Stimulated activated CD8-positive, alpha-beta memory T cell treated with anti-CD3 and anti-CD28 coated beads, Interleukin-12 subunit alpha, Interleukin-12 subunit beta, amount 100 ng/mL, for 24 hours (primary cell): Measurements from ENCODE around the gene SULT2B1.
"Not testable (repeated sequence)": the region's sequence is repeated elsewhere in the genome, so short reads cannot be mapped to it uniquely, and the experiment has no call there.

Source experiments
- DNase-seq: peaks from one replicate; pipeline ENCODE4 v3.0.0-alpha.2; 2020; ENCODE audit errors: extremely low read depth

The SULT2B1 gene

DNA sequence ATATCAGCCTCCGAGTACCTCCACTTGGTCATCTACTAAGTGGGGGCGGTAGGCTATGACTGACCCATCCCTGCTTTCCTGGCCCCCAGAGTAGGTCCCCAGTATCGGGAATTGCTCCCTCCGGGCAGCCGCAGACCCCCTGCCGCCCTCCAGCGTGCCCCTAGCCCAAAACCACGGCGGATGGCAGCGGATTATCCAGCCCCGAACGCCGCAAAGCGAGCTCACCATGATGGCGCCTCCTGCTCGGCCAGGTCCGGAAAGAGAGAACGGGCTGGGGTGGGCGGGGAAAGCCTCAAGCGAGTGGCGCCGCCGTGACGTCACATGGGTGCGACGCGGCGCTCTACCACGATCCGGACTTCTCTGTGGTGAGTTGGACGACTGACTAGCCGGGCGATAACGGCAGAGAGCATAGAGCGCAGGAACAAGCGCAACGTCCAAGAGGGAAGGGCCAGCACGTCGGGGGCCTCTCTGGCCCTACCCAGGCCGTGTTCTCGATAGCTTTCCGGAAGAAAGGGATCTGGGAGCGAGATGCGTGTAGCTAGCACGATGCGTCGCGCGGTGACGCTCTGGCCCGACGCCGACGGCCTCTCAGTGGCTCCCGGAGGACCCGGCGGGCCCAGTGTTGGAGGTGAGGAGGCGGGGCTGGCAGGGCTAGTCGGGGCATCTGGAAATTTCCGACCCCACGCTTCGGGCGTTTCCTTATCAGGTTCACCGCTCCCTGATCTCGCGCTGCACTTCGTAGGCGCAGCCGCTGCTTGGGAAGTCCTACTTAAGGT, 67.1 kb downstream of the SULT2B1 start, which contains the start of the genes RPL18 and SPHK2:
Gene RPL18 (minus strand): TSS at position 263 of the 776 bp plus-strand sequence. CDS start 35 bp downstream, at position 228.
Gene SPHK2 (plus strand): TSS at position 591 of the 776 bp plus-strand sequence. CDS start 1,009 bp downstream, outside the sequence.
- DNase-seq = peak; percentile 93

DNA sequence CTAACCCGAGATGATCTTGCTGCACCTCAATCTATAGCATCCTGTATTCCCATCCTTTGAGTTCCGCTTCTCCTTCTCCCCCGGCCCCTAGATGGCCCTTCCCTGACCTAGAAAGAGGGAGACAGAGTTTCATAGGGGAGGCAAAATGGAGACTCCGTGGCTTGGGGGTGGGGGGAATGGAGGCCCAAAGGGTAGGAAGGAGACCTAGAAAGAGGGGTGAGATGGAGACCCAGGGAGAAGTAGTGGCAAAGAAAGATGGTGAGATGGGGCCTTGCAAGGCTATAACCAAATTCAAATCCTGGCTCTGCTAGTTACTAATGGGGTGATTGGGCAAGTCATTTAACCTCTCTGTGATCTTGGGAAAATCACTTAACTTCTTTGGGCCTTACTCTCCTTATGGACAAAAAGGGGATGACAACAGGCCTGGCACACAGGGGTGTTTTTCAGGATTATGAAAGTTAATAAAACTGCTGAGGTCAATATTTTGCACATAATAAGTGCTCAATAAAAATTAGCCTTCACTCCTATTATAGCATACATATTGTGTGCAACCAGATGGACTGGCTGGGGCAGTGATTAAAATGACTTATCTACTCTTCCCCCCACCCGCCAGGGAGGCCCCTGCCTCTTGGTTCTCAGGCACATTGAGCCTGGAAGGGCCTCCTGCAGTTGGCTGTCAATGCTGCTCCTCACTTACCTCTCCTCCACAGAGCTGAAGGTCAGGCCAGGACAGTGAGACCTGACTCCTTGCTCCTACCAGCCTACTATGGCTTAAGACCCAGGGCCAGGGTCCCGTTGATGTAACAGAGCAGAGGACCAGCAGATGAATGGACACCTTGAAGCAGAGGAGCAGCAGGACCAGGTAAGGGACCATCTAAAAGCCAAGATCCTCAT, 68.0 kb downstream of the SULT2B1 start:
- DNase-seq = no peak

DNA sequence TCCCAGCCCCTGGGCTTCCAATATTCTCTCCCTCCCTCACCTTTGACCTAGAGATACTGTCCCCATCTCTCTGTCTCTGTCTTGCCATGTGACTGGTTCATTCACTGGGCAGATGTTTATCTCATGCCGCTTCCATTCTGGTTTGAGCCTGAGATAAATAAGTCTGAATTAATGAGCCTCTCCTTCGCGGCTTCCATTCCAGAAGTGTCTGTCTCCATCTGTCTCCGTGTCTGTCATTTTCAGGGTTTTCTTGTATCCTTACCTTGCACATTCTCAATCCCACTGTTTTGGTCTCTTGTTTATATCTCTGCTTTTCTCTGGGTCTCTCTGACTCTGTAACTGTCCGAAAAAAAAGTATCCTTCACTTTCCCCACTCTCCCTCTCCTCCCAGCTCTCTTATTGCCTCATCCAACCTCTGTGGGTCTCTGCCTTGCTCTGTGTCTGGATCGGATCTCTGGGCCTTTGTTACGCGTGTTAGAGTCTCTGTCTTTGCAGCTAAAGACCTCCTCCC, 71.6 kb downstream of the SULT2B1 start:
- no peak for DNase-seq

DNA sequence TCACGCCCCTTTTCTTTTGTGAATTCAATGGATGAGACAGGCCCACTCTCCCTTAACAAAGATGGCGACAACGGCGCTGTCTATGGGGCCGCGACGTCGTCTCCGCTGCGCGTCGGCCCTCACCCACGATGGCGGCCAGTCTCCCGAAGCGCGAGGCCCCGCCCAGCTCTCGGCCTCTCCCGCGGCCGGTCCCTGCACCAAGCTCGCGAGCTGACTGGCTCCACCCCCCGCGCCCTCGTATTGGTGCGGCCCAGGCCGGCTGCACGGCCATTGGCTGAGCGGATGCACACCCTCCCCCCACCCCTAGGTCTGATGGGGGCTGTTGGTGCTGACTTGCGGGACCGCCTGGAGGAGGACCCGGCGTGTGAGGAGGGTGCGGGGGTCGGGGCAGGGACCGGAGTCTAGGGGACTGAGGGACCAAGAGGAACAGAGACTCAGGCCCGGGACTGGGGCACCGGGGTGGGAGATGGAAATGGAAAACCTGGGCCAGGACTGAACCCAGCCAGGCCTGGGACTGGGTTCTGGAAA, 72.2 kb downstream of the SULT2B1 start:
- peak; percentile 99 for DNase-seq

DNA sequence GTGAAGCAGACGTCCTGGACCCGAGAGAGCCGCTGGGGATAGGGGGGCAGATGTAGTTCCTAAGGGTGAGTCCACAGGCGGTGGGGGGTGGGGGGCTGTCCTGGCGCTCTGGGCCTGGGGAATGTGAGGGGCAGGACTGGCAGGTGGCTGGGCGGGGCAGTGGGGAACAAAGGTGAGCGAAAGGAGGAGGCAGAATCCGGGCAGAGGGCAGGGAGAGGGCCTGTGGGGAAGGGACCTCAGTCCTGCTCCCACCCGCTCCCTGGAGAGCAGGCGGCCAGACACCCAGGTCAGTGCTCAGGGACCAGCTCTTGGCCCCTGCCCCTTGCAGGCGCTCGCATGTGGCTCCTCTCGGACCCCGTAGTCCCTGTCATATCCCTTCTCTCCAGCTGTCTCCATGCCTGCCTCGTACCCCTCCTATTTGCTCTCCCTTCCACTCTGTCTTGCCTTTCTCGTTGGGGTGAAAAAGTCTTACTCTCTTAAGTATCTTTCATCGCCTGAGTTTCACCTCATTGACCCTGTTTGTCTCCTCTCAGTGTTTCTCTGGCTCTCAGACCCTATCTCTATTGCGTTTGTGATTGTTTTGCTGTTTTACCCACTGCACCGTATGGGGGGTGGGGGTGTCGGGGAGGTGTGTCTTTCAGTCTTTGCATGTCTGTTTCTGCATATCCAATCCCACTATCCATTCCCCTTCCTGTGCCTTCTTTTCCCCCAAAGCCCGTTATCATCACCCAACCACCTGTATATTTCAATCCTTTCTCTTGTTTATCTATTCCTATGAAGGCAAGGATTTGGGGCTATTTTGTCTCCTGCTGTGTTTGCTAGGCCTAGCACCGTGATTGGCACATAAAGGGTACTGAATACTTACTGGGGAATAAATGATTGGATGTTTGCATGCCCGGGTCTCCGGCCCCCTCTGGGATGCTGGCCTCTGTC, 73.1 kb downstream of the SULT2B1 start:
- DNase-seq = no peak

DNA sequence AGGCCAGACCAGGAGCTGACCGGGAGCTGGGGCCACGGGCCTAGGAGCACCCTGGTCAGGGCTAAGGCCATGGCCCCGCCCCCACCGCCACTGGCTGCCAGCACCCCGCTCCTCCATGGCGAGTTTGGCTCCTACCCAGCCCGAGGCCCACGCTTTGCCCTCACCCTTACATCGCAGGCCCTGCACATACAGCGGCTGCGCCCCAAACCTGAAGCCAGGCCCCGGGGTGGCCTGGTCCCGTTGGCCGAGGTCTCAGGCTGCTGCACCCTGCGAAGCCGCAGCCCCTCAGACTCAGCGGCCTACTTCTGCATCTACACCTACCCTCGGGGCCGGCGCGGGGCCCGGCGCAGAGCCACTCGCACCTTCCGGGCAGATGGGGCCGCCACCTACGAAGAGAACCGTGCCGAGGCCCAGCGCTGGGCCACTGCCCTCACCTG, 73.9 kb downstream of the SULT2B1 start:
- DNase-seq = no peak

DNA sequence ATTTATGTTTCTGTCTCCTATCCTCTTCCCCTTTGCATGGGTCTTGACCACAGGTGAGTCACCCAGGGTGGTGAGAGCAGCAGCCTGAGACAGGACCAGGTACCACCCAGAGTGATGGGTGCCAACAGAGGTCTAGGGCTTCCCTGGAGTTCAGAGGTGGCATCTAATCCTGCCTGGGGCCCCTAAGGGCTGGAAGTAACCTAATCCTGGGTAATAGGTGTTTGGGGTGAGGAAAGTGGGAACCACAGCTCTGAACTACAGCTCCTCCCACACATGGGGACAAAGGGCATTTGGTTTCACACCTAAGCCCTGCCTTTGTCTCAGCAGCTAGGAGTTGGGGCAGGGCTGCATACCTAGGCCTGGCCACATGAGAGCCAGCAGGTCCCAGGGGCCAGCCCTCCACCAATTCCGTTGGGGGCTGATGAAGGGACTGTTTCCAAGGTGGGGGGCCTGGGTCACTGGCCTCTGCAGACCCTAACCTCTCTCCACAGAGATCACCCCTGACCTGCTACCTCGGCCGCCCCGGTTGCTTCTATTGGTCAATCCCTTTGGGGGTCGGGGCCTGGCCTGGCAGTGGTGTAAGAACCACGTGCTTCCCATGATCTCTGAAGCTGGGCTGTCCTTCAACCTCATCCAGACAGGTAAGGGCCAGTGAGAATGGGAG, 75.4 kb downstream of the SULT2B1 start:
- DNase-seq = no peak

DNA sequence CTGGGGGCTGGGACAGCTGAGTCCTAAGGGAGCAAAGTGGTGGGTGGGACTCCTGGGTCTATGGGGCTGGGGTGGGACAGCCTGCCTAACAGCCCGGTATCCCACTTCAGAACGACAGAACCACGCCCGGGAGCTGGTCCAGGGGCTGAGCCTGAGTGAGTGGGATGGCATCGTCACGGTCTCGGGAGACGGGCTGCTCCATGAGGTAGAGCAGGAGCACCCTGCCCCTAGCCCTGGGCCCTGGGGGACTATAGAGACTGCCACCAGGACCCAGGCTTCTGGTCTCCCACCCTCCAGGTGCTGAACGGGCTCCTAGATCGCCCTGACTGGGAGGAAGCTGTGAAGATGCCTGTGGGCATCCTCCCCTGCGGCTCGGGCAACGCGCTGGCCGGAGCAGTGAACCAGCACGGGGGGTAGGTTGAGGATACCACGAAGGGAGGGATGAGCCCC, 75.9 kb downstream of the SULT2B1 start:
- DNase-seq = no peak

DNA sequence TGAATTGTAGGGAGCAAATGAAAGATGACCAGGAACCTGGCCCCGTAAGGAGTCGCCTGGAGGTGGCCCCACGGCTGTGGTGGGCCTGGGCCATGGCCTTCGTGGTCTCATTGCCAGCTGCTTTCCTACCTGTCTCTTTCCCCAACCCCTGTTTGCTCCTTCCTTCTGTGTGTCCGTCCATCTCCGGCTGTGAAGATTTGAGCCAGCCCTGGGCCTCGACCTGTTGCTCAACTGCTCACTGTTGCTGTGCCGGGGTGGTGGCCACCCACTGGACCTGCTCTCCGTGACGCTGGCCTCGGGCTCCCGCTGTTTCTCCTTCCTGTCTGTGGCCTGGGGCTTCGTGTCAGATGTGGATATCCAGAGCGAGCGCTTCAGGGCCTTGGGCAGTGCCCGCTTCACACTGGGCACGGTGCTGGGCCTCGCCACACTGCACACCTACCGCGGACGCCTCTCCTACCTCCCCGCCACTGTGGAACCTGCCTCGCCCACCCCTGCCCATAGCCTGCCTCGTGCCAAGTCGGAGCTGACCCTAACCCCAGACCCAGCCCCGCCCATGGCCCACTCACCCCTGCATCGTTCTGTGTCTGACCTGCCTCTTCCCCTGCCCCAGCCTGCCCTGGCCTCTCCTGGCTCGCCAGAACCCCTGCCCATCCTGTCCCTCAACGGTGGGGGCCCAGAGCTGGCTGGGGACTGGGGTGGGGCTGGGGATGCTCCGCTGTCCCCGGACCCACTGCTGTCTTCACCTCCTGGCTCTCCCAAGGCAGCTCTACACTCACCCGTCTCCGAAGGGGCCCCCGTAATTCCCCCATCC, 76.7 kb downstream of the SULT2B1 start:
- no peak for DNase-seq

DNA sequence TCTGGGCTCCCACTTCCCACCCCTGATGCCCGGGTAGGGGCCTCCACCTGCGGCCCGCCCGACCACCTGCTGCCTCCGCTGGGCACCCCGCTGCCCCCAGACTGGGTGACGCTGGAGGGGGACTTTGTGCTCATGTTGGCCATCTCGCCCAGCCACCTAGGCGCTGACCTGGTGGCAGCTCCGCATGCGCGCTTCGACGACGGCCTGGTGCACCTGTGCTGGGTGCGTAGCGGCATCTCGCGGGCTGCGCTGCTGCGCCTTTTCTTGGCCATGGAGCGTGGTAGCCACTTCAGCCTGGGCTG, 77.3 kb downstream of the SULT2B1 start:
- no peak for DNase-seq

DNA sequence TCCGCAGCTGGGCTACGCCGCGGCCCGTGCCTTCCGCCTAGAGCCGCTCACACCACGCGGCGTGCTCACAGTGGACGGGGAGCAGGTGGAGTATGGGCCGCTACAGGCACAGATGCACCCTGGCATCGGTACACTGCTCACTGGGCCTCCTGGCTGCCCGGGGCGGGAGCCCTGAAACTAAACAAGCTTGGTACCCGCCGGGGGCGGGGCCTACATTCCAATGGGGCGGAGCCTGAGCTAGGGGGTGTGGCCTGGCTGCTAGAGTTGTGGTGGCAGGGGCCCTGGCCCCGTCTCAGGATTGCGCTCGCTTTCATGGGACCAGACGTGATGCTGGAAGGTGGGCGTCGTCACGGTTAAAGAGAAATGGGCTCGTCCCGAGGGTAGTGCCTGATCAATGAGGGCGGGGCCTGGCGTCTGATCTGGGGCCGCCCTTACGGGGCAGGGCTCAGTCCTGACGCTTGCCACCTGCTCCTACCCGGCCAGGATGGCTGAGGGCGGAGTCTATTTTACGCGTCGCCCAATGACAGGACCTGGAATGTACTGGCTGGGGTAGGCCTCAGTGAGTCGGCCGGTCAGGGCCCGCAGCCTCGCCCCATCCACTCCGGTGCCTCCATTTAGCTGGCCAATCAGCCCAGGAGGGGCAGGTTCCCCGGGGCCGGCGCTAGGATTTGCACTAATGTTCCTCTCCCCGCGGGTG, 77.8 kb downstream of the SULT2B1 start:
- DNase-seq = no peak

DNA sequence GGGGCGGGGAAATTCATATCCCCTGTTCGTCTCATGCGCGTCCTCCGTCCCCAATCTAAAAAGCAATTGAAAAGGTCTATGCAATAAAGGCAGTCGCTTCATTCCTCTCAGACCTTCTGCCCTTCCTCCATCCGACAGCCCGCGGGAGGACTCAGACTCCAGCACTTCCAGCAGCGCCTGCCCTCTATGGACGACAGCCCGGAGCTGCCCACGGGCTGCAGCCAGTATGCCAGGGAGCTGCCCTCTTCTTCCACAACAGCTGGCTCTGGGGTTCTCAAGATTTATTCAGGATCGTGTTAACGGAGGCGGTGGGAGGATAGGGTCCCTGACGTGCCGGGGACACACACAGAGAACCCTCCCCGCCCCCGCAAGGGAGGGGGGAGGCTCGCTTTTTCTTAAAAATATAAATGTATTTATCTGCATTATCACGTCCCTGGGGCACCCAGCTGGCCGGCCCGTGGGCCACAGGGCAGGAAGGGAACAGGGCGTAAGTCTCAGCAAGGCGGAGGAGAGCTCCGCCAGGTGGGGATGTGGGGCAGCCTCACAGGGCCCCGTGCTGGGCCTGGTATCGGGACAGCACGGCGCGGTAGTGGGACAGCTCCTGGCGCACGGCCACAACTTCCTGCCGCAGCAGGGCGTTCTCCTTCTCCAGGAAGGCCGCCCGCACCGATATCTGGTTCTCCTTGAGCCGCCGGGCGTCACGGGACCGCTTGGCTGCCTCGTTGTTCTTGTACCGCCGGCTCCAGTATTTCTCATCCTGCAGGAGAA, 78.5 kb downstream of the SULT2B1 start:
- DNase-seq = no peak

DNA sequence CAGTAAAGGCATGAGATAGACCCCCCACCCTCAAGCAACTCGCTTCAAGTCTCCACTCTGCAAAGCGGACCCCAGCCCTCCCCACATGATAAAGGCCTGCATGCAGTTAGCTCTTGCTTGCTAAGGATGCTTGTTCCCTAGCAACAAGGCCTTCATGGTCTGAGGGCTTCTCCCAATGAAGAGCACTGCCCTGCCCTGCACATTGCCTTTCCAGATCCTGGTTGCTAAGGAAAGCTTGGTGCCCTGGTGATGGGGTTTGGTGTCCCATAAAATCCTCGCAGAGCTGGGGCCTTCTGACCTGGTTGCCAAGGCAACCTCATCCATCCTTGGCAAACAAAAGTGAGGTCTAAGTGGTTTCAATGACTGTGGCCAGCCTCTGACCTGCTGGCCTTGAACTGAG, 79.3 kb downstream of the SULT2B1 start:
- DNase-seq = no peak

DNA sequence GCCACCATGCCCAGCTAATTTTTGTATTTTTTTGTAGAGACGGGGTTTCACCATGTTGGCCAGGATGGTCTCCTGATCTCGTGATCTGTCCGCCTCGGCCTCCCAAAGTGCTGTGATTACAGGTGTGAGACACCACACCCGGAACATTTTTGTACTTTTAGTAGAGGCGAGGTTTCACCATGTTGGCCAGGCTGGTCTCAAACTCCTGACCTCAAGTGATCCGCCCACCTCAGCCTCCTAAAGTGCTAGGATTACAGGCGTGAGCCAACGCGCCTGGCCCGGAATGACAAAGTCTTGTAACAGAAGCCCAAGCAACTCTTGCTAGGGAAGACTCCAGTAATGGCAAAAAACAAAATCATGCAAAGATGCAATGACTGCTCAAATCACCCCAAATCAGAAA, 80.3 kb downstream of the SULT2B1 start:
- not testable (repeated sequence) for DNase-seq

DNA sequence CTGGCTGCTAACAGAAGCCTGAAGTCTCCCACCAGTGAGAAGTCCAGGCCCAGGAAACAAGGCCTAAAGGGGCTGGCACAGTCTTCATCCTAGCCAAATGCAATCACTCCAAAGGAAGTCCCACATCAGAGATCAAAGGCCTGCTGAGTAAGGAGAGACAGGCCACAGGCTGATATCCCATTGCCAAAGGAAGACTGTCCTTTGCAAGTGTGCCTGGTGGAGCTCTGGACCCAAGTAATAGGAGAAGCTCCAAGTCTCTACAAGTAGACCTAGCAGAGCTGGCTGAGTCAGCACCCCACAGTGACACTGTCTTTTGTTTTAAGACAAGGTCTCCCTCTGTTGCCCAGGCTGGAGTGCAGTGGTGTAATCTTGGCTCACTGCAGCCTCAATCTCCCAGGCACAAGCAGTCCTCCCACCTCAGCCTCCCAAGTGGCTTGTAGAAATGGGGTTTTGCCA, 80.7 kb downstream of the SULT2B1 start:
- no peak for DNase-seq

DNA sequence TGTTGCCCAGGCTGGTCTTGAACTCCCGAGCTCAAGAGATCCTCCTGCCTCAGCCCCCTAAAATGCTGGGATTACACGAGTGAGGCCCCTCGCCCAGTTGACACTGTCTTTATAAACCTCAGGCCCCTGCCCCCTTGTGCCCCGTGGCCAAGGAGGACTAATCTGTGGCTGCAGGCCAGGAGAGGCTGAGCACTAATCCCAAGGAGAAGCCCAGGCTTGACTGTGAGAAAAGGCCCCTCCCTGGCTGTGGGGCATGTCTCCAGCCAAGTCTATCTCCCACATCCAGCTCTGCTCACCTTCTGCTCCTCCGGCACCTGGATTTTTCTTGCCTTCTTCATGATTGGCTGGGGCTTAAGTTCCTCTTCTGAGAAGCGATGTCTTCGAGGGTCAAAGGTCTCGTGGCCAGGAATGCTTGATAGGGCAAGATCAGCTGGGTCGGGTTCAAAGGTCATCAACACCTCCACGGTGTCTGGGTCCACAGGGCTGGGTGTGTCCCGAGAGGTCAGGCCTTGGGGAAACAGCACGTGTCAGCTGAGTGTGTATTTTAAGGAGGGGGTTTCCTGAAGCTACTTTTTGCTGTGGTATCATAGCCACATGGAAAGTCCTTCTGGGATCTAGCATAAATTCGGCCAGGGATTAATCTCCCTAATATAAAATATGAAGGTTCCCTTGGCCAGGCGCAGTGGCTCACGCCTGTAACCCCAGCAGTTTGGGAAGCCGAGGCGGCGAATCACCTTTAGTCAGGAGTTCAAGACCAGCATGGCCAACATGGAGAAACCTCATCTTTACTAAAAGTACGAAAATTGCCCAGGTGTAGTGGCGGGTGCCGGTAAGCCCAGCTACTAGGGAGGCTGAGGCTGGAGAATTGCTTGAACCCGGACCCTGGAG, 81.4 kb downstream of the SULT2B1 start:
- DNase-seq = no peak

DNA sequence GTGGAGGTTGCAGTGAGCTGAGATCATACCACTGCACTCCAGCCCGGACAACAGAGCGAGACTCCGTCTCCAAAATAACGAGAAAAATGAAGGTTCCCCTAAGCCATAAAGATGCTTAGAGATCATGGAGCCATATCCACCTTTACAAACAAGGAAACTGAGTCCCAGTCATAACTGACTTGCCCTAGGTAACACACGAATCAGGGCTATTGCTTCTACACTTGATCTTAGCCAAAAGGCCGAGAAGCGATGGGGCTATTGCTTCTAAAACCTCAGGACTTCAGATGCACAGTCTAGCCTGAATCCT, 82.0 kb downstream of the SULT2B1 start:
- DNase-seq = no peak
